Testis (tissue), 2 donors: ENCODE measurements around the gene SERGEF.

Experiments
- CTCF ChIP-seq, 3 experiments: fragments of 450-650 bp in 2 of 3; fragments of 200-600 bp in 1 of 3; sonication (generic) in 1 of 3; IDR thresholded peaks; one replicate each; pipeline ENCODE4 v1.5.1; 2016 to 2019; ENCODE audit warnings: antibody characterized with exemption in 3 of 3, mild to moderate bottlenecking in 2 of 3, moderate library complexity in 1 of 3
- POLR2A ChIP-seq: fragments of 450-650 bp; IDR thresholded peaks from one replicate; pipeline ENCODE4 v1.6.1; 2017; ENCODE audit warnings: antibody characterized with exemption, mild to moderate bottlenecking, moderate library complexity

DNA sequence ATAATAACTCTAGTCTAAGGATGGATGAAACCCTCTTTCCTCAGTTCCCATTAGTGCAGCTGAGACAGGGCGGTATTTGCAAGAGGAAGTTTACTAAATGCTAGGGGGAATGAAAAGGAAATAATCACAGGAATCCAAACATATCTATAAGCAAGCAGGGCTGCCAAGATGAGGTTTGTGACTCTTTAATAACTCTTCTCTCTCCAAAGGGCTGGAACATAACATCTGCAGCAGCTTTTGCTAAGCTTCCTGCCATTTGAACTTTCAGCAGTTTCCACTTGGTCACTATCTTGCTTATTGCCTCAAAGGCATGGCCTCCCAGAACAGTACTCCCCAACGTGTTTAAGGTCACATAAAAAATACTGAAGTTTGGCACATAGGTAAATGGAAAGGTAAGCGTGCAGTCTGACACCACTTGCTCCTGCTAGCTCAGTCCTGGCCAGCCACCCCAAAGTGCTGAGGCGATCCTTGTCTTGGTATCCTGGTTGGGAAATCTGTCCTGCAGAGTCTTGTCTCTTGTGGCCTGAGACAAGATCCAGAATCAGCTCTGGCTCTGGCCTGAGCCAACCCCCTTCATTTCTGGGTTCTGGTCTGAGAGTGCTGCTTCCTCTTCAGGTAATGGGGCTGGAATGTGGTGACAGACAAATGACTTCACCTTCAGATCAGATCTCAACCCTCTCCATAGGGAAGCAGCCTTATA, 196.5 kb downstream of the SERGEF start:
- TF ChIP-seq POLR2A (no peak), CTCF (IDR thresholded peaks at IDR 0.05) (no peak)
